HUES6 (cell line): ENCODE measurements around the gene NHLRC2.
"Not testable (repeated sequence)": the region's sequence is repeated elsewhere in the genome, so short reads cannot be mapped to it uniquely, and the experiment has no call there.

Experiments used
- H3K27ac ChIP-seq: 2 replicates; pipeline ENCODE4 v1.7.0; 2013; ENCODE audit warnings: low read depth, mild to moderate bottlenecking, low read length, inconsistent platforms
- H3K27me3 ChIP-seq: 2 replicates; pipeline ENCODE4 v1.6.1; 2013; ENCODE audit warnings: low read length; ENCODE audit not compliant: control insufficient read depth, insufficient read depth
- H3K36me3 ChIP-seq: 2 replicates; pipeline ENCODE4 v1.6.1; 2013; ENCODE audit warnings: low read length; ENCODE audit not compliant: control insufficient read depth, insufficient read depth
- H3K4me1 ChIP-seq: 2 replicates; pipeline ENCODE4 v1.6.1; 2013; ENCODE audit warnings: low read length; ENCODE audit not compliant: control insufficient read depth, insufficient read depth
- H3K4me3 ChIP-seq: 2 replicates; pipeline ENCODE4 v1.5.1; 2013; ENCODE audit warnings: low read depth, low read length
- H3K9ac ChIP-seq: one replicate; pipeline ENCODE4 v1.6.1; 2013; ENCODE audit warnings: mild to moderate bottlenecking, low read length
- H3K9me3 ChIP-seq: 2 replicates; pipeline ENCODE4 v1.6.1; 2013; ENCODE audit warnings: low read depth, low read length; ENCODE audit not compliant: control insufficient read depth, insufficient read depth

NHLRC2 gene

DNA sequence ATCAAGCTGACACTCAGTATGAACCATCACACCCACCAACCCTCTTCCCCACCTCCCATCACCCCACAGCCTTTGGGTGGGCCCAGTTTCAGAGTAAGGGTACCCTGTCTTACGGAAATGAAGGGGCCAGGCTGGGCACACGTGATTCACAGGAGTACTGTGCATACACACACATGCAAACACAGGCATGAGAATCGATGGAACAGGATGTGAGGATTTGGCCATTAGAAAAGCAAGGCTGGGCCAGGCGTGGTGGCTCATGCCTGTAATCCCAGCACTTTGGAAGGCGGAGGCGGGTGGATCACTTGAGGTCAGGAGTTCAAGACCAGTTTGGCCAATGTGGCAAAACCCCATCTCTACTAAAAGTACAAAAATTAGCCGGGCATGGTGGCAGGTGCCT lies 88.7 kb downstream of the NHLRC2 start:
- not testable (repeated sequence) for H3K27me3 ChIP-seq, H3K4me1 ChIP-seq, H3K27ac ChIP-seq, H3K9ac ChIP-seq, H3K36me3 ChIP-seq, H3K4me3 ChIP-seq, H3K9me3 ChIP-seq

- no peaks in the 10 kb centered on the region for H3K9me3 ChIP-seq
- no peak overlapping the region for H3K9ac ChIP-seq
- H3K27ac ChIP-seq, result no peak overlapping the region
- 0 out of 2 replicates have a peak, but pooled peaks cover 3% of the 10 kb centered on the region for H3K4me1 ChIP-seq
- no peak overlapping the region for H3K4me3 ChIP-seq
- no peaks in the 10 kb centered on the region for H3K36me3 ChIP-seq
- no peaks in the 10 kb centered on the region; the same call in 1 of the 2 replicates for H3K27me3 ChIP-seq
These were observed 90.7 kb downstream of the NHLRC2 start for GRCh38 chr10:113945075-113945686.

GRCh38 chr10:113945687-113946085 lies 91.2 kb downstream of the NHLRC2 start:
- Histone ChIP-seq H3K4me1 (0 out of 2 replicates have a peak, but pooled peaks cover 3% of the 10 kb centered on the region), H3K27ac (no peak overlapping the region), H3K9me3 (no peaks in the 10 kb centered on the region), H3K4me3 (no peak overlapping the region), H3K36me3 (no peaks in the 10 kb centered on the region), H3K27me3 (no peaks in the 10 kb centered on the region; the same call in 1 of the 2 replicates), H3K9ac (no peak overlapping the region)

DNA sequence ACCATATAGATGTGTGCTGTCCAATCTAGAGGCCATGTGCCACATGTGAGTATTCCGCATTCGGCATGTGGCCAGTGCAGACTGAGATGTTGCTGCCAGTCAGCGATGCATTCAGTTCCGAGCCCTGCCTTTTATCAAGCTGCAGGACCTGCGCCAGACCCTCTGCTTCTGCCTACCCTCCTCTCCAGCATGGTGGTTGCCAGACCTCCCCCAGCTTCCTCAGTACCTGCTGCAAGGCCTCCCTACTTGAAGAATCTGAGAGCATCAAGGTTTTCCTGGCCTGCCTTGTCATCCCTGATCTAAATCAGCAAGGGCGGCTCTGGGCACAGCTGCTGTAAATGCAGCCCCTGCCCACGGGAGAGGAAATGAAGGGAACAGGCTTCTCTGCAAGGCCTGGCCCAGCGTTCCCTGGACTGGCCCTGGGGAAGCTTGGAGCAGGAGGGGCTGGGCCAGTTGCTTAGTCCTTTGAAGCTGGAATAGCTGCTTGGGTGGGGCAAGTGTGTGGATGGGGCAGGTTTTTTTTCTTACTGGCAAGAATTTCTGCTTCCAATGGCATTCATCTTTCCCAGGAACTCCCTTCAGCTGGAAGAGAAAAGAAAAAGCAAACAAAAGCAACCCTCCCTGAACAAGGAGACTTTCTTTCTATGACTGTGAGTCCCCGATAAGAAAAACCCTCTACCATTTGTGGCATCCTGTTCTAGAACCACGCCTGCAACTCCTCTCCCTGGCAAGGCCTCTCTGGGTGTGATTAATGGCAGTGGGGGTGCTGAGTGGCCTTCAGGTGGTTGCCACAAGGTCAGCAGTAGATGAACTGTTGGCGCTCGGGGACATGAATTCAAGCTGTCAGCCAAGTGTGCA lies 93.0 kb downstream of the NHLRC2 start:
- no peak overlapping the region for H3K4me3 ChIP-seq
- no peaks in the 10 kb centered on the region for H3K27me3 ChIP-seq
- H3K9me3 ChIP-seq, result no peaks in the 10 kb centered on the region
- H3K36me3 ChIP-seq, result no peaks in the 10 kb centered on the region
- no peak overlapping the region for H3K27ac ChIP-seq
- H3K9ac ChIP-seq, result no peak overlapping the region
- 0 out of 2 replicates have a peak, but pooled peaks cover 3% of the 10 kb centered on the region for H3K4me1 ChIP-seq

- Histone ChIP-seq H3K9ac (no peak overlapping the region), H3K4me3 (no peak overlapping the region), H3K9me3 (no peaks in the 10 kb centered on the region), H3K4me1 (0 out of 2 replicates have a peak, but pooled peaks cover 3% of the 10 kb centered on the region), H3K36me3 (no peaks in the 10 kb centered on the region), H3K27ac (no peak overlapping the region), H3K27me3 (no peaks in the 10 kb centered on the region)
These were observed 93.6 kb downstream of the NHLRC2 start for GRCh38 chr10:113948048-113948447.

- 0 out of 2 replicates have a peak, but pooled peaks cover 3% of the 10 kb centered on the region for H3K4me1 ChIP-seq
- no peak overlapping the region for H3K4me3 ChIP-seq
These were observed 95.8 kb downstream of the NHLRC2 start for GRCh38 chr10:113950268-113950667.

DNA sequence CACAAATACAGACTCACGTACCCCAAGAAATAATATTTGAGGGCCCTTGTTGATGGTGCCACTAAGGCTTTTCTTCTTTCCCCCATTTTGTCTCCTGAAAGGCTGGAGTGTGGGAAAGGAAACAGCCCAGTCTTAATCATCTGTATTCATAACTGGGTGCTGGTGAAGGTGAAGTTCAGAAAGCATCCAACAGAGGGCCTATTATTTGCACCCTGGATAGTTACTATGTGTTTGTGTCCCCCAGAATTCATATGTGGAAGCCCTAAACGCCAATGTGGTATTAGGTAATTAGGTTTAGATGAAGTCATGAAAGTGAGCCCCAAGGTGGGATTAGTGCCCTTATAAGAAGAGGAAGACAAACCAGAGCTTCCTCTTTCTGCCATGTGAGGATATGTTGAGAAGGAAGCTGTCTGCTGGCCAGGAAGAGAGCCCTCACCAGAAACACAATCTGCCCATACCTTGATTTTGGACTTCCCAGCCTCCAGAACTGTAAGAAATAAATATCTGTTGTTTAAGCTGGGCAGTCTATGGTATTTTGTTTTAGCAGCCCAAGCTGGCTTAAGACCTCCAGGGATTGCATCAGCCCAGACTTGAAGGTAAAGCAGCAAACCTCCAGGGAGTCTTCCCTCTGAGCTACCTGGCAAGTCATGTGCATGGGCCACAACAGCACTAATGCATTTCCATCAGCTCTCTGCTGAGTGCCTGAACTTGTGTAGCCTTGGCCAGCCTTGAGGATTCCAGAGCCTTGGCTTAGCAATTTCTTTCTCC lies 99.2 kb downstream of the NHLRC2 start:
- Histone ChIP-seq H3K27ac (no peak overlapping the region), H3K4me1 (no peaks in the 10 kb centered on the region), H3K4me3 (no peak overlapping the region), H3K9ac (no peak overlapping the region), H3K9me3 (peaks cover 5% of the 10 kb centered on the region; the same call in 1 of the 2 replicates), H3K27me3 (no peaks in the 10 kb centered on the region), H3K36me3 (no peaks in the 10 kb centered on the region)

More at GRCh38 chr10:113950268-113950667, 95.8 kb downstream of the NHLRC2 start:
- H3K36me3 ChIP-seq, result no peaks in the 10 kb centered on the region
- H3K9me3 ChIP-seq, result peaks cover 5% of the 10 kb centered on the region; the same call in 1 of the 2 replicates
- no peaks in the 10 kb centered on the region for H3K27me3 ChIP-seq
- no peak overlapping the region for H3K27ac ChIP-seq
- H3K9ac ChIP-seq, result no peak overlapping the region

DNA sequence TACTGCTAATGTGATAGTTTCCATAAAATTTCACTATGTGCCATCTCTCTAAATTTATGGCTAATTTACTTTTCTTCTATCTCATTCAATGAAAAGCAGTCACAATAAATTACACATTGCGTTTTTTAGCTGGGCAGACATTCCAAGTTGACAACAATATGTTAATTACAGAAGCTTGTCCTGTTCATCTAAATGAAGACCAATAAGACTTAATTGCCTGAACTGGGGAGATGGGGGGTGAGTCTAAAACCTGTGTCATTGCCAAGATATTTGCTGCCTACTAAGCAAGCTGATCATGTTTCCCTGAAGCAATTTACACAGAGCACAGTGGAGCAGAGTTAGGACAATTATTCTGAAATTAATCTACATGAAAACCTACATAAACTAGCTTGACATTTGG lies 99.9 kb downstream of the NHLRC2 start:
- no peak overlapping the region for H3K4me3 ChIP-seq
- peaks cover 5% of the 10 kb centered on the region; the same call in 1 of the 2 replicates for H3K9me3 ChIP-seq
- H3K27me3 ChIP-seq, result no peaks in the 10 kb centered on the region
- H3K4me1 ChIP-seq, result no peaks in the 10 kb centered on the region
- no peak overlapping the region for H3K27ac ChIP-seq
- no peak overlapping the region for H3K9ac ChIP-seq
- no peaks in the 10 kb centered on the region for H3K36me3 ChIP-seq

DNA sequence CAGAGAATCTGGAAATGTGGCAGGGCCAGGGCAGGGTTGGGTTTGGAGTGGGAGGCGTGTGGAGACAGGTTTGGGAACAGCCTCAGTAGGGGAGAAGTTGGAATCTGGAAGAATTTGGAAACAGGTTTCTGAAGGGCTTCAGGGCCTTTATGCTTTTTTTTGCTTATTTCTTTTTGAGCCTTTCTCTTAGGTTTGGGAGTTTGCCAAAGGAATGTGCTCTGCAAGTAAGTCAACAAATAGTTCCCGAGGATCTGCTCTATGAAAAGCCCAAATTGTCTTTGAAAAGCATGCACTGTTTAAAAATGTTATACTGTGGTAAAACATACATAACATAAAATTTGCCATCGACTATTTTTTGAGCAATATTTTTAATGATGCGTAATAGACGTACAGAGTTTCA lies 102.6 kb downstream of the NHLRC2 start:
- Histone ChIP-seq H3K27ac (no peak overlapping the region), H3K4me1 (peaks cover 4% of the 10 kb centered on the region; the same call in 1 of the 2 replicates), H3K4me3 (no peak overlapping the region), H3K27me3 (no peaks in the 10 kb centered on the region), H3K9me3 (peaks cover 5% of the 10 kb centered on the region; the same call in 1 of the 2 replicates), H3K36me3 (no peaks in the 10 kb centered on the region), H3K9ac (no peak overlapping the region)

DNA sequence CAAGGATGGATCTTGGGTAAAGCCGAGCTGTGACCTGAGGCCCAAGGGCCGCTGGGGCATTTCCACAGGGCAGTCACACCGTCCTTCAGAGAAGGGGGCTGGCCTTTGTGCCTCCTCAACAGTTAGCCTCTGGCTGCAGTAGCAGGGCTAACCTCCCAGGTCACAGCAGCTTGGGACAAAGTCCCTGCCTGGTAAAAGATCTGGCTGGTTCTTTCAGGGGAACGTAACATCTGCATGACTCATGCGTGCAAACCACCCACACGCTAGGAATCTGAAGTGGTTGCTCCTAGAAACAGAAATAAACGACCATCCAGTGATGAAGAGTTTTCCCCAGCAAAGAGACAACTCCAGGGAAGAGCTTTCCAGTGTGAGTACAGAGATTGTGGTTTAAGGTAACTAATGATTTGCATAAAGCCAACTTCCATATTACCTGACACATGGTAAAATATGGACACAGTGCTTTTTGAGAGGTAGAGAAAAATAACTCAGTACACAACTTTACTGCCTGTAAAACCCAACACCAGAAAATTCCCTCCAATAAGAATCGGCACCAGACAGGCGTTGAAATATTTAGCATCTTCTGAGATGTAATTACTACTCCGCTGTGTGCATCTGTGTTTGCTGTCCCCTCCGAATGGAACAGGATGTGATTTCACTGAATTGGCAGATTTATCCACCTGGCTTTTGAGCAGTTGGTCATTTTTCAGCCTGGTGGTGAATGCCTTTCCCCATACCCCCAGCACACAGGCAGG lies 104.3 kb downstream of the NHLRC2 start:
- Histone ChIP-seq H3K4me1 (peaks cover 4% of the 10 kb centered on the region; the same call in 1 of the 2 replicates), H3K9me3 (peaks cover 5% of the 10 kb centered on the region; the same call in 1 of the 2 replicates), H3K4me3 (no peak overlapping the region), H3K27me3 (no peaks in the 10 kb centered on the region), H3K36me3 (no peaks in the 10 kb centered on the region), H3K9ac (no peak overlapping the region), H3K27ac (no peak overlapping the region)
